ENCODE data around the gene MYLK. TPM values are rescaled to one million over a fixed set of nuclear protein-coding genes. Genes with fewer than 3 reads are reported as not detected.

The MYLK gene
- total and polyA plus RNA-seq, 2 of the 4 experiments (the other 2 are of a cell fraction), result 299 to 484 TPM

- TF ChIP-seq MAZ (IDR thresholded peaks at IDR 0.05; ENCODE audit: borderline replicate concordance, low read depth, low read length) (peak; percentile 64), SMC3 (IDR thresholded peaks at IDR 0.05; ENCODE audit: low read depth, low read length) (no peak), POLR2A (IDR thresholded peaks at IDR 0.05; ENCODE audit: low read depth, low read length) (no peak)
These were observed 150.2 kb downstream of the MYLK start (continued) for GRCh38 chr3:123733805-123734526.

DNA sequence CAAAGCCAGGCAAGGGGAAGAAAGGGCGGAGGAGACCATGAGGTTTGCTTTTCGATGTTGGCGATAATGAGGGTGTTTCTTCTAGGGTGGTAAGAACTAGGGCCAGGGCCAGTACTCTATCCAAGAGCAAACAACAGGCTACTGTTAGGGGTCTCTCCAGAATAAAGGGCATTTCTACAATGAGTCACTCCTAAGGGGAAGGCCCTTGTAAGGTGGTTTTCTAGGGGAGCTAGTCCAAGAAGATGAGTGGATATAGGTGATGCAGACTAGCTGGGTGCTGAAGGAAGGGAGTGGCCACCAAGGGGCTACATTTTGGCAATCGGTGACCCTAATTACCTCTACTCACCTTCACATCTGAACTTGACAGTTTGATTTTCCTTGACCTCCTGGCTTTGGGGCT lies 150.8 kb downstream of the MYLK start:
- WGBS, 2 experiments (ENCODE audit: extremely low coverage in 2 of 2, insufficient read length in 1 of 2), result no CpG with 5 or more reads among the region's 4 CpGs
- Histone ChIP-seq H2AK5ac (ENCODE audit: low read depth, low read length) (peak overlapping the region; percentile 100), H3K27me3 (ENCODE audit: control insufficient read depth, insufficient read depth, low read length) (no peaks in the 10 kb centered on the region), H2BK120ac (ENCODE audit: low read depth, low read length) (peak overlapping the region; percentile 99), H3K9ac (ENCODE audit: low read depth, low read length) (peak overlapping the region; percentile 56), H3K9me1 (ENCODE audit: insufficient read depth, low read length) (peaks cover 31% of the 10 kb centered on the region), H3K23ac (ENCODE audit: low read depth, low read length) (peak overlapping the region; percentile 90), H3K18ac (ENCODE audit: low read depth, low read length) (peak overlapping the region; percentile 96), H4K20me1 (ENCODE audit: insufficient read depth, low read length) (no peaks in the 10 kb centered on the region), H3K4ac (ENCODE audit: low read depth, low read length) (peak overlapping the region; percentile 99), H2AFZ (replicated peaks; ENCODE audit: low read length, poor library complexity) (no peak overlapping the region), H3K4me2 (ENCODE audit: low read depth, low read length) (no peak overlapping the region), H2BK20ac (ENCODE audit: low read depth, low read length) (peak overlapping the region; percentile 99), H3K4me1 (ENCODE audit: control insufficient read depth, insufficient read depth, low read length) (peaks cover 34% of the 10 kb centered on the region), H3K14ac (replicated peaks; ENCODE audit: low read depth, low read length) (peak overlapping the region; percentile 91), H2BK15ac (ENCODE audit: low read depth, low read length) (peak overlapping the region; percentile 98), H2AK9ac (replicated peaks; ENCODE audit: low read depth, low read length, poor library complexity) (peak overlapping the region; percentile 88), H3K27ac (ENCODE audit: insufficient read depth, low read length) (peak overlapping the region; percentile 97), H4K5ac (ENCODE audit: low read depth, low read length) (peak overlapping the region; percentile 92), H3K56ac (ENCODE audit: extremely low read depth, insufficient read depth, low read length) (peak overlapping the region; percentile 87), H2BK5ac (ENCODE audit: low read depth, low read length, poor library complexity, severe bottlenecking) (peak overlapping the region; percentile 99), H4K8ac (ENCODE audit: low read depth in 2 of 2, low read length in 2 of 2) (peak overlapping the region; percentile 92 to 98), H3K4me3 (ENCODE audit: insufficient read depth, low read depth, low read length) (no peak overlapping the region), H3K9me3 (ENCODE audit: control insufficient read depth, insufficient read depth, low read length) (no peaks in the 10 kb centered on the region), H4K91ac (ENCODE audit: insufficient read depth, low read depth, low read length) (peak overlapping the region; percentile 99), H3K79me1 (ENCODE audit: low read depth in 1 of 2, low read length in 2 of 2) (peaks cover 35 to 74% of the 10 kb centered on the region in 2 experiments), H3K36me3 (ENCODE audit: control insufficient read depth, insufficient read depth, low read length) (peaks cover 59% of the 10 kb centered on the region)
- in situ Hi-C loops (cut with MboI; ENCODE audit: low sequenced_read_pairs) (no loop called here), intact Hi-C loops (cut with micrococcal nuclease) (no loop called here), dilution Hi-C loops (cut with HindIII; ENCODE audit: low sequenced_read_pairs, unreplicated experiment) (no loop called here)
- POLR2A ChIA-PET (ENCODE audit: unreplicated experiment), result no interaction called here
- no peak for DNase-seq
- CTCF ChIA-PET, result interaction anchor here (0.9 to 2.7 kb wide), 2 partner anchors 10 to 213 kb away, joined by 3 to 9 read pairs; no protein-coding TSS in a partner anchor
- TF ChIP-seq RCOR1 (IDR thresholded peaks at IDR 0.05; ENCODE audit: insufficient replicate concordance, low read length), result no peak
- TF ChIP-seq MAFK (IDR thresholded peaks at IDR 0.05; ENCODE audit: low read depth, low read length), result no peak
- TF ChIP-seq BHLHE40 (IDR thresholded peaks at IDR 0.05; ENCODE audit: low read depth, low read length), result no peak
- no peak for ATAC-seq (ENCODE audit: low read depth)
- BruUV-seq (replicated peaks), result no TSS peak

Data from IMR-90 (cell line).